GM23248 (cell line): ENCODE data around the gene PKNOX2.

Experiments
- EZH2 ChIP-seq: fragments of 200-600 bp; sonication (generic); IDR thresholded peaks from 2 replicates; pipeline ENCODE4 v1.6.1; 2018; ENCODE audit warnings: antibody characterized with exemption, mild to moderate bottlenecking; ENCODE audit not compliant: insufficient read depth, poor library complexity, severe bottlenecking
- EZH2phosphoT487 ChIP-seq: fragments of 200-600 bp; sonication (generic); IDR thresholded peaks from 2 replicates; pipeline ENCODE4 v1.6.1; 2018; ENCODE audit warnings: antibody characterized with exemption, moderate library complexity, mild to moderate bottlenecking, low read depth; ENCODE audit not compliant: insufficient read depth

- TF ChIP-seq EZH2phosphoT487: no peak
- no peak for TF ChIP-seq EZH2
These were observed 43.4 kb downstream of the PKNOX2 start for GRCh38 chr11:125207866-125208425.
